GM18526 (cell line): ENCODE results near the gene SLIT1.

Experiments used
- POLR2A ChIP-seq: IDR thresholded peaks from 3 replicates; pipeline ENCODE4 v1.6.1; 2011; ENCODE audit not compliant: insufficient read length; ENCODE audit errors: extremely low read depth

SLIT1 gene

GRCh38 chr10:97185326-97186058, at the start of gene SLIT1:
Gene SLIT1 (minus strand): TSS chr10:97185959. CDS start chr10:97185674, 285 bp downstream.
- TF ChIP-seq POLR2A: no peak

- TF ChIP-seq POLR2A: no peak
These were observed 49.6 kb upstream of the SLIT1 start for GRCh38 chr10:97235353-97235752.

- no peak for TF ChIP-seq POLR2A
These were observed 48.6 kb upstream of the SLIT1 start for GRCh38 chr10:97234400-97234799.

GRCh38 chr10:97230146-97230545, 44.4 kb upstream of the SLIT1 start:
- no peak for TF ChIP-seq POLR2A

GRCh38 chr10:97229322-97230015, 43.7 kb upstream of the SLIT1 start:
- TF ChIP-seq POLR2A: no peak

GRCh38 chr10:97228775-97229157, 43.0 kb upstream of the SLIT1 start:
- no peak for TF ChIP-seq POLR2A

- no peak for TF ChIP-seq POLR2A
These were observed 42.5 kb upstream of the SLIT1 start for GRCh38 chr10:97228130-97228774.

- TF ChIP-seq POLR2A: no peak
These were observed 40.6 kb upstream of the SLIT1 start for GRCh38 chr10:97226398-97226797.

GRCh38 chr10:97224483-97225435, 39.0 kb upstream of the SLIT1 start:
- TF ChIP-seq POLR2A: no peak

GRCh38 chr10:97222326-97222961, 36.7 kb upstream of the SLIT1 start:
- no peak for TF ChIP-seq POLR2A

- TF ChIP-seq POLR2A: no peak
These were observed 34.6 kb upstream of the SLIT1 start for GRCh38 chr10:97220355-97220754.

GRCh38 chr10:97217299-97217698, 31.5 kb upstream of the SLIT1 start:
- TF ChIP-seq POLR2A: no peak

GRCh38 chr10:97215619-97216260, 30.0 kb upstream of the SLIT1 start:
- no peak for TF ChIP-seq POLR2A

- TF ChIP-seq POLR2A: no peak
These were observed 27.7 kb upstream of the SLIT1 start for GRCh38 chr10:97213431-97213830.

GRCh38 chr10:97211229-97211628, 25.5 kb upstream of the SLIT1 start:
- TF ChIP-seq POLR2A: no peak

GRCh38 chr10:97210543-97210960, 24.8 kb upstream of the SLIT1 start:
- no peak for TF ChIP-seq POLR2A
